Breast epithelium (tissue), 4 donors: Measurements from ENCODE around the gene RUNDC3A. TPM values are rescaled to one million over a fixed set of nuclear protein-coding genes. Genes with fewer than 3 reads are reported as not detected.

Source experiments
- DNase-seq, 2 donors: peaks; one replicate each; pipeline ENCODE4 v3.0.0-alpha.2; 2019; ENCODE audit warnings: low spot score in 2 of 2
- H3K27ac ChIP-seq, 2 donors: fragments of 200-600 bp; sonication (generic) in 1 of 2; one replicate each; pipeline ENCODE4 v1.5.1; 2016 to 2019; ENCODE audit warnings: mild to moderate bottlenecking in 1 of 2
- H3K27me3 ChIP-seq, 2 donors: fragments of 200-600 bp; sonication (generic) in 1 of 2; one replicate each; pipeline versions ENCODE4 v1.5.1 to v1.6.0; 2017 to 2019; ENCODE audit warnings: control low read depth in 1 of 2, mild to moderate bottlenecking in 1 of 2
- H3K36me3 ChIP-seq: fragments of 200-600 bp; one replicate; pipeline ENCODE4 v1.5.1; 2019
- H3K4me1 ChIP-seq, 2 donors: fragments of 200-600 bp; sonication (generic); one replicate each; pipeline ENCODE4 v1.5.1; 2016 to 2019; ENCODE audit warnings: control low read depth in 1 of 2
- H3K4me3 ChIP-seq, 3 donors: fragments of 200-600 bp; sonication (generic); 1 replicate in 2 of 3; 2 replicates in 1 of 3; pipeline ENCODE4 v1.5.1; 2016 to 2019; ENCODE audit warnings: mild to moderate bottlenecking in 3 of 3, moderate library complexity in 2 of 3
- H3K9me3 ChIP-seq, 2 donors: fragments of 200-600 bp; sonication (generic) in 1 of 2; one replicate each; pipeline ENCODE4 v1.5.1; 2016 to 2019; ENCODE audit warnings: control low read depth in 1 of 2
- POLR2A ChIP-seq: fragments of 450-650 bp; IDR thresholded peaks from one replicate; pipeline ENCODE4 v1.6.1; 2016; ENCODE audit warnings: antibody characterized with exemption, mild to moderate bottlenecking, moderate library complexity
- POLR2AphosphoS5 ChIP-seq, 3 donors: sonication (generic); formaldehyde crosslinking; IDR thresholded peaks; one replicate each; pipeline ENCODE4 v1.6.1; 2017; ENCODE audit warnings: antibody characterized with exemption in 3 of 3
- intact Hi-C: fragments of 100-400 bp; cut with DNase I; formaldehyde crosslinking; loops from one replicate; pipeline ENCODE4 v1.15.1; 2023; ENCODE audit warnings: low total_unique reads
- total RNA-seq, 3 donors: library from RNA; depleted of rRNA; stranded (reverse); fragments of >200 nt; gene quantifications; one replicate each; pipeline ENCODE4 v1.1.0, GENCODE V29; 2016
- TF ChIP-seq, protein P1 (sequence below), 3 donors: fragments of 450-650 bp; IDR thresholded peaks; one replicate each; pipeline ENCODE4 v1.5.1; 2016 to 2017; ENCODE audit warnings: antibody characterized with exemption in 3 of 3, mild to moderate bottlenecking in 3 of 3, moderate library complexity in 3 of 3

RUNDC3A gene
- total RNA-seq, 3 donors from 2014 or later: 0.48 to 1.6 TPM; not detected in 1

DNA sequence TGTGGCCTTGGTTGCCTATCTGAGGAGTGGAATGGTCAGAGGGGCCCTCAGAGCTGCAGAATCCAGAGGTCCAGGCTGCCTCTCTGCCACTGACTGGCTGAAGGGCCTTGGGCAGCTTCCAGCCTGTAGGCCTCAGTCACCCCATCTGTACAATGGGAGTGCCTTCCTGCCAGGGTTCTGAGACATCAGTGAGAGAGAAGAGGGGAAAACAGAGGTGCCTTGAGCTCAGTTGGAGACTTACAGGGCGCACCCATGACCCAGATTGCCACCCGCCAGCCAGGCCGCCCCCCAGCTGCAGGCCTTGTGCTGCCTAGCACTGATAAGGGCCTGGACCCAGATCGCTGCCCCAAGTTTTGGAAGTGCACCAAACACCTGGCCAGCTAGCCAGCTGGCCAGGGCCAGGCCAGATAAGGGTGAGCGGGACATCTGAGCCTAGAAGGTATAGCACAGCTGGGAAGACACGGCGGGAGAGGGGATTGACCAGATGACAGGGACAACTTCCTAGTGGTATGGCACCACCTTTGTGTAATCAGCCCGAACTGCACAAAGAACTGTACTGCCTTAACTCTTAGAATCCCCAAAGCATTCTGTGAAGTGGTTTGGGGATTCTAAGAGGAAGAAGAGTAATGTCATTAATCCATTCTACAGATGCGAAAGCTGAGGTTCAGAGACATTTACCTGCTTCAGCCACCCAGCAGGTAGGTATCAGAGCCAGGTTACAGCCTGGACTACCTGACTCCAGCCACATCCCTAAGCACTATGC is 41.8 kb upstream of the RUNDC3A start:
- H3K4me3 ChIP-seq: no peak overlapping the region
- TF ChIP-seq POLR2A: no peak
- TF ChIP-seq, protein P1, sequence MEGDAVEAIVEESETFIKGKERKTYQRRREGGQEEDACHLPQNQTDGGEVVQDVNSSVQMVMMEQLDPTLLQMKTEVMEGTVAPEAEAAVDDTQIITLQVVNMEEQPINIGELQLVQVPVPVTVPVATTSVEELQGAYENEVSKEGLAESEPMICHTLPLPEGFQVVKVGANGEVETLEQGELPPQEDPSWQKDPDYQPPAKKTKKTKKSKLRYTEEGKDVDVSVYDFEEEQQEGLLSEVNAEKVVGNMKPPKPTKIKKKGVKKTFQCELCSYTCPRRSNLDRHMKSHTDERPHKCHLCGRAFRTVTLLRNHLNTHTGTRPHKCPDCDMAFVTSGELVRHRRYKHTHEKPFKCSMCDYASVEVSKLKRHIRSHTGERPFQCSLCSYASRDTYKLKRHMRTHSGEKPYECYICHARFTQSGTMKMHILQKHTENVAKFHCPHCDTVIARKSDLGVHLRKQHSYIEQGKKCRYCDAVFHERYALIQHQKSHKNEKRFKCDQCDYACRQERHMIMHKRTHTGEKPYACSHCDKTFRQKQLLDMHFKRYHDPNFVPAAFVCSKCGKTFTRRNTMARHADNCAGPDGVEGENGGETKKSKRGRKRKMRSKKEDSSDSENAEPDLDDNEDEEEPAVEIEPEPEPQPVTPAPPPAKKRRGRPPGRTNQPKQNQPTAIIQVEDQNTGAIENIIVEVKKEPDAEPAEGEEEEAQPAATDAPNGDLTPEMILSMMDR (IDR thresholded peaks at IDR 0.05): no peak
- no peak for TF ChIP-seq POLR2AphosphoS5 (IDR thresholded peaks at IDR 0.05)

DNA sequence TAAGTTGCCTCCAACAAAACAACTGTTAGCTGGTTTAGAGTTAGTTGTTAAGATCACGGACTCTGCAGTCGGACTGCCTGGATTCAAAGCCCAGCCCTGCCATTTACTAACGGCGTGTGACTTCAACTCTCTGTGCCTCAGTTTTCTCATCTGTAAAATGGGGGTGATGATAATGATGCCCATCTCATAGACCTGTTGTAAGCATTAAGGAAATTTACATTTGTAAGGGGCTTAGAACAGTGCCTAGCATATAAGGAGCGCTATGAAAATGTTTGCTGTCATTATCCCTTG is 41.3 kb upstream of the RUNDC3A start:
- intact Hi-C loops: no loop called here
- Histone ChIP-seq H3K27ac (no peak overlapping the region), H3K27me3 (no peaks in the 10 kb centered on the region), H3K36me3 (no peaks in the 10 kb centered on the region), H3K4me3 (no peak overlapping the region), H3K9me3 (no peaks in the 10 kb centered on the region), H3K4me1 (no peaks in the 10 kb centered on the region)
- TF ChIP-seq POLR2A (no peak), POLR2AphosphoS5 (IDR thresholded peaks at IDR 0.05) (no peak)
- TF ChIP-seq, protein P1 (IDR thresholded peaks at IDR 0.05): no peak
- DNase-seq: no peak

More for the DNA sequence above, 41.8 kb upstream of the RUNDC3A start:
- DNase-seq: no peak
- H3K9me3 ChIP-seq: no peaks in the 10 kb centered on the region
- H3K4me1 ChIP-seq: no peaks in the 10 kb centered on the region
- no peaks in the 10 kb centered on the region for H3K27me3 ChIP-seq
- no peak overlapping the region for H3K27ac ChIP-seq
- H3K36me3 ChIP-seq: no peaks in the 10 kb centered on the region
- intact Hi-C loops: no loop called here

DNA sequence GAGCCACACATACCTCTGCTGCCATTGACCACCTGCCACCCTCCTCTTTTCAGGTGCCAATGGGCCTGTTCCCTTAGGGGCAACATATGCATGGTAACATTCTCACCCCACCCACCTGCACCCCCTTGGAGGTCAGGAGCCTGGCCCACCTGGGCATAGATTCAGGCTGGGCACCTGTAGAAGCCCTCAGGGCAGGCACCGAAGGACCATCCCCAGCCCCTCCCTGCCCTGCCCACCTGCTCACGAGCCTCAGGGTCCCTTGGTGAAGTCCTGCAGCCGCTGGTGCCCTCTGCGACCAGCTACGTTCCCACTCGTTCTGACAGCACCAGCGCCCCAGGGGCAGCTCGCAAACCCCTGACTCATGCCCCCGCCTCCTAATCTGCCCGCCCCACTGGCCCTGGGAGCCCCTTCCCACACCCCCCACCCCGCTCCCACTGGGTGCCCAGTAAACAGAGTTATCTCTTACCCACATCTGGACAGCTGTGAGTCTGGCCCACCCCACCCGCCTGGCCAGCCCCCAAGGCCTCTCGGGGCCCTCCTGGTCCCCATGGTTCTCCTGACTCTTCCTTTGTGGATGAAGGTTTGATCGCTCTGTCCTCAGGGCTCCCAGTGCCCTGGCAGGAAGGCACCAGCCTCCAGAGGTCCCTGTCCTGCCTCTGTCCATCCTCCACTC is 40.4 kb upstream of the RUNDC3A start, which contains the start of gene SLC4A1:
SLC4A1 (minus strand) TSS at position 318 of the 673 bp plus-strand sequence. CDS start 5,269 bp downstream, outside the sequence.
- Histone ChIP-seq H3K4me1 (no peaks in the 10 kb centered on the region), H3K4me3 (no peak within 1 kb of the TSS), H3K27ac (no peak within 1 kb of the TSS), H3K9me3 (no peaks in the 10 kb centered on the region), H3K36me3 (no peaks in the 10 kb centered on the region), H3K27me3 (no peaks in the 10 kb centered on the region)
- TF ChIP-seq, protein P1 (IDR thresholded peaks at IDR 0.05): no peak
- TF ChIP-seq POLR2AphosphoS5 (IDR thresholded peaks at IDR 0.05): no peak
- no peak for DNase-seq
- intact Hi-C loops: no loop called here

DNA sequence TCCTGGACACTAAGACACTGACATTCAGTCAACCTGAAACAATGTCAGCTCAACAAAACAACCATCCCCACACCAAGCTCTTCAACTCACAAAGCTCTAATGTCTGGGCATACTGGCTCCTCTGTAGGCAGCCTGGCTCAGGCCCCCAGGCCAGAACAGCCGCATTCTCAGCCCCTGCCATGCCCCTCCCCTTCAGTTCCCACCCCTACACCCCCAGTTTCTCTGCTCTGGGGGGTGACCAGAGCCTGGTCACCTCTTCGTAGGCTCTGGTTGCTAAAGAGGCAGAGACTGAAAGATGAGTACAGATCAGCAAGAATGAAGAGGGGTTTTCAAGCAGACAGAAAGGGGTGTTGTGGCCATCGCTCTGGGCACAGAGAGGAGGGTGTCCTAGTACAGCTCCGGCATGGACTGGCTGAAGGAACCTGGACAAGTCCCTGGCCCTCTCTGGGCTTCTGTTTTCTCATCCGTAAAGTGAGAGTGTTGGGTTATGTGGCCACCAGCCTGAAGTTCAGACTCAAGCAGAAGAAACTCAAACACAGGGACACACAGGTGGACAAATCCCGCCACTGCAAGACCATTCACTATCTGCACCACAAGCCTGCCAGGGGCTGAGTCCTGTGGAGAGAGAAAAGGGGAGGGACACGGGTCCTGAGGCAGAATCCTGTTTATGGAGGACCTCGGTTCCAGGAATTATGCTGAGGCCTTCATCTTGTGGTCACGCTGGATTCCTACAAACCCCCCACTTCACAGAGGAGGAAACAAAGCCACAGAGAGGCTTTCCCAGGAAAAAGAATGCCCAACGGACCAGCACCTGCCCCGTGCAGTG is 39.5 kb upstream of the RUNDC3A start:
- H3K27ac ChIP-seq: no peak overlapping the region
- H3K36me3 ChIP-seq: no peaks in the 10 kb centered on the region

More for the DNA sequence above, 39.5 kb upstream of the RUNDC3A start:
- H3K9me3 ChIP-seq: no peaks in the 10 kb centered on the region
- no peak for DNase-seq
- H3K27me3 ChIP-seq: no peaks in the 10 kb centered on the region
- intact Hi-C loops: no loop called here
- TF ChIP-seq POLR2AphosphoS5 (IDR thresholded peaks at IDR 0.05) (no peak), POLR2A (no peak)
- TF ChIP-seq, protein P1 (IDR thresholded peaks at IDR 0.05): no peak
- no peaks in the 10 kb centered on the region for H3K4me1 ChIP-seq
- no peak overlapping the region for H3K4me3 ChIP-seq
